CD4-positive, CD25-positive, alpha-beta regulatory T cell (primary cell): ENCODE results near the gene TYMP. TPM values are rescaled to one million over a fixed set of nuclear protein-coding genes. Genes with fewer than 3 reads are reported as not detected.

Experiments
- ATAC-seq, 2 donors: fragments of 150-1000 bp; cut with Tn5 transposase; one replicate each; pipeline ENCODE4 v1.10.0; 2021; ENCODE audit warnings: low read depth in 2 of 2, moderate number of reproducible peaks in 2 of 2, moderate library complexity in 1 of 2
- DNase-seq, 3 donors: peaks; one replicate each; pipeline versions ENCODE4 v3.0.0 to v3.0.0-alpha.2; 2012 to 2022; ENCODE audit warnings: mixed read lengths in 1 of 3
- H3K27ac ChIP-seq: one replicate; pipeline ENCODE4 v1.7.0; 2013; ENCODE audit warnings: mild to moderate bottlenecking, low read length; ENCODE audit not compliant: insufficient read depth, poor library complexity, severe bottlenecking
- H3K27me3 ChIP-seq: one replicate; pipeline ENCODE4 v1.7.0; 2013; ENCODE audit warnings: low read length; ENCODE audit not compliant: control insufficient read depth, insufficient read depth
- H3K36me3 ChIP-seq: one replicate; pipeline ENCODE4 v1.7.0; 2013; ENCODE audit warnings: mild to moderate bottlenecking, low read length, moderate library complexity; ENCODE audit not compliant: control insufficient read depth, insufficient read depth
- H3K4me1 ChIP-seq: 2 replicates; pipeline ENCODE4 v1.7.0; 2013; ENCODE audit warnings: mild to moderate bottlenecking, low read length; ENCODE audit not compliant: insufficient read depth, control insufficient read depth, poor library complexity, severe bottlenecking
- H3K4me3 ChIP-seq: one replicate; pipeline ENCODE4 v1.7.0; 2013; ENCODE audit warnings: low read depth, mild to moderate bottlenecking, low read length, moderate library complexity
- H3K9me3 ChIP-seq, 2 experiments: 1 replicate in 1 of 2; 2 replicates in 1 of 2; pipeline ENCODE4 v1.7.0; 2013; ENCODE audit warnings: low read length in 2 of 2, mild to moderate bottlenecking in 1 of 2, moderate library complexity in 1 of 2; ENCODE audit not compliant: control insufficient read depth in 2 of 2
- H3K27ac Mint-ChIP-seq, 3 donors: one replicate each; pipeline ENCODE4 v1.8.0; 2020 to 2022; ENCODE audit warnings: mild to moderate bottlenecking in 3 of 3, mixed read lengths in 3 of 3, moderate library complexity in 2 of 3
- H3K27me3 Mint-ChIP-seq: one replicate; pipeline ENCODE4 v1.8.0; 2022; ENCODE audit warnings: mild to moderate bottlenecking, mixed read lengths
- H3K36me3 Mint-ChIP-seq: one replicate; pipeline ENCODE4 v1.8.0; 2020; ENCODE audit warnings: mixed read lengths
- H3K4me1 Mint-ChIP-seq, 4 donors: one replicate each; pipeline ENCODE4 v1.8.0; 2020 to 2022; ENCODE audit warnings: mixed read lengths in 4 of 4, mild to moderate bottlenecking in 1 of 4
- H3K4me3 Mint-ChIP-seq, 4 donors: one replicate each; pipeline ENCODE4 v1.8.0; 2020 to 2022; ENCODE audit warnings: mild to moderate bottlenecking in 4 of 4, mixed read lengths in 4 of 4, moderate library complexity in 3 of 4
- H3K9me3 Mint-ChIP-seq, 7 donors: one replicate each; pipeline ENCODE4 v1.8.0; 2020 to 2022; ENCODE audit warnings: mixed read lengths in 7 of 7, mild to moderate bottlenecking in 3 of 7, moderate library complexity in 2 of 7
- polyA plus RNA-seq, 4 donors: library from polyadenylated mRNA; unstranded; fragments of 300-500 nt; fragmentation: Illumina TruSeq; gene quantifications; one replicate each; pipeline ENCODE4 v1.2.3, GENCODE V29; 2021
- total RNA-seq: library from RNA; stranded (reverse); gene quantifications from one replicate; pipeline ENCODE4 v1.2.3, GENCODE V29; 2022

TYMP gene
- total and polyA plus RNA-seq, 5 donors from 2014 or later = 29.2 to 65.2 (median 46.9) TPM

- Histone ChIP-seq H3K27ac (peak overlapping the region; percentile 83), H3K27me3 (no peaks in the 10 kb centered on the region), H3K4me1 (peaks cover 52% of the 10 kb centered on the region), H3K4me3 (no peak overlapping the region), H3K36me3 (no peaks in the 10 kb centered on the region), H3K9me3 (no peaks in the 10 kb centered on the region)
- Mint-ChIP-seq H3K4me1 (peaks cover 3 to 50% (median 25%) of the 10 kb centered on the region in 4 donors), H3K9me3 (no peaks in the 10 kb centered on the region), H3K36me3 (no peaks in the 10 kb centered on the region), H3K4me3 (peak overlapping the region in 2 of 4 donors; percentile 41 to 79), H3K27me3 (no peaks in the 10 kb centered on the region), H3K27ac (peak overlapping the region; percentile 46 to 84 (median 72))
- ATAC-seq (no peak), DNase-seq (no peak)
Observed at GRCh38 chr22:50547263-50547985, 17.6 kb upstream of the TYMP start.

DNA sequence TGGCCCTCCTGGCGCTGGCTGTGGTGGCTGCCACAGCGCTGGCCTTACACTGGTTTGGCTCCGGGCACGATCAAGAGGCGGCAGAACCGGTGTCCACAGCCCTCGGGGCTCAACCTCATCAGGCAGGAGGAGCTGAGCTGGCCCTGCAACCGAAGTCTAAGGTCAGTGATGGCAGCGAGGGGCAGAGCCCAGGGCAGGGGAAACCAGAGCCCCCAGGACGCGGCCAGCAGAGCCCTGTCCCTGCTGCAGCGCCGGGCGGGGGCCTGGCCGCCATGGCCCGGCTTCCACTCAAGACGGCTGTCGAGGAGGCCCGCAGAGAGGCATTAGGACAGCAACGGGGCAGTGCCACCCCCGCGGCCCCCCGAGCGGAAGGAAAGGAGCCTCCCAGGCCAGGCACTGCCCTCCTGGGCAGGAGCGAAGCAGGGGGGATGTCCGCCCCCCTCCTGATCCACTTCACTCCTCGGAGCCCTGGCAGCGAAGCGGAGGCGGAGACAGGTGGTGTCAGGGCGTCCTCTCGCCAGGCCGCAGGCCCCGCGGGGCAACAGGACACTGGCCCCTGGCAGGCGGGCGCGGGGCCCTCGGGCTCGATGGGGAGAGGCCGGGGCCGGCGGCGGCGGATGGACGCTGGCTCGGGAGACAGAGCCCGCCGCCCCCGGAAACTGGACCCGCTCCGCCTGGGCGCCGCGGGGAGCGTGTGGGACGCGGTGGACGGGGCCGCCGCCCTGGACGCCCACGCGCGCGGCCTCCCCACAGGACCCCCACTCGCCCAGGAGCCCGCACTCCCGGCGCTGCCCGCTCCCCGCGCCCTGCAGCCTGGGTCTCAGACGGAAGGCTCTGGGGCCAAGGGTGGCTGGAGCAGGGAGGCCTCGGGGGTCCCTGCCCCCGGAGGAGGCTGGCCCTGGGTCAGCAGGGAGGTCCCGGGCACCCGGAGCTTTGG lies 16.8 kb upstream of the TYMP start:
- no peak for DNase-seq
- H3K9me3 Mint-ChIP-seq = no peaks in the 10 kb centered on the region
- H3K27ac Mint-ChIP-seq = peak overlapping the region in 1 of 3 donors; percentile 67
- no peak for ATAC-seq
- Histone ChIP-seq H3K4me1 (peaks cover 52% of the 10 kb centered on the region), H3K9me3 (no peaks in the 10 kb centered on the region), H3K27ac (peak overlapping the region; percentile 14), H3K36me3 (no peaks in the 10 kb centered on the region), H3K4me3 (no peak overlapping the region), H3K27me3 (no peaks in the 10 kb centered on the region)
- peak overlapping the region in 3 of 4 donors; percentile 43 to 84 (median 71) for H3K4me3 Mint-ChIP-seq
- no peaks in the 10 kb centered on the region for H3K27me3 Mint-ChIP-seq
- peaks cover 7 to 56% (median 28%) of the 10 kb centered on the region in 4 donors for H3K4me1 Mint-ChIP-seq
- H3K36me3 Mint-ChIP-seq = no peaks in the 10 kb centered on the region

GRCh38 chr22:50545522-50546325 lies 15.9 kb upstream of the TYMP start, which contains the start of gene KLHDC7B:
TSS of gene KLHDC7B (plus strand) at chr22:50545899. CDS start at chr22:50546244, 345 bp downstream.
- H3K27me3 ChIP-seq = no peaks in the 10 kb centered on the region
- Mint-ChIP-seq H3K36me3 (no peaks in the 10 kb centered on the region), H3K9me3 (no peaks in the 10 kb centered on the region), H3K4me1 (peaks cover 7 to 57% (median 28%) of the 10 kb centered on the region in 4 donors), H3K27me3 (no peaks in the 10 kb centered on the region), H3K4me3 (peak within 1 kb of the TSS; percentile 70 to 84 (median 77)), H3K27ac (peak within 1 kb of the TSS; percentile 73 to 96 (median 78))
- H3K36me3 ChIP-seq = no peaks in the 10 kb centered on the region
- no peak for DNase-seq
- H3K4me1 ChIP-seq = peaks cover 52% of the 10 kb centered on the region
- H3K9me3 ChIP-seq = no peaks in the 10 kb centered on the region
- ATAC-seq = no peak
- peak within 1 kb of the TSS; percentile 63 for H3K4me3 ChIP-seq
- H3K27ac ChIP-seq = peak within 1 kb of the TSS; percentile 83

- no peaks in the 10 kb centered on the region for H3K27me3 Mint-ChIP-seq
- H3K9me3 Mint-ChIP-seq = no peaks in the 10 kb centered on the region
- no peaks in the 10 kb centered on the region for H3K9me3 ChIP-seq
- peak overlapping the region; percentile 70 to 84 (median 77) for H3K4me3 Mint-ChIP-seq
- H3K4me1 ChIP-seq = peaks cover 53% of the 10 kb centered on the region
- H3K36me3 ChIP-seq = no peaks in the 10 kb centered on the region
- no peaks in the 10 kb centered on the region for H3K27me3 ChIP-seq
- H3K4me3 ChIP-seq = peak overlapping the region; percentile 63
- DNase-seq (peak in 1 of 3 donors; percentile 81), ATAC-seq (no peak)
- H3K27ac Mint-ChIP-seq = peak overlapping the region; percentile 73 to 96 (median 78)
- H3K4me1 Mint-ChIP-seq = peaks cover 8 to 54% (median 28%) of the 10 kb centered on the region in 4 donors
- H3K27ac ChIP-seq = peak overlapping the region; percentile 83
- H3K36me3 Mint-ChIP-seq = no peaks in the 10 kb centered on the region
Observed at GRCh38 chr22:50544746-50545253, 15.0 kb upstream of the TYMP start.

DNA sequence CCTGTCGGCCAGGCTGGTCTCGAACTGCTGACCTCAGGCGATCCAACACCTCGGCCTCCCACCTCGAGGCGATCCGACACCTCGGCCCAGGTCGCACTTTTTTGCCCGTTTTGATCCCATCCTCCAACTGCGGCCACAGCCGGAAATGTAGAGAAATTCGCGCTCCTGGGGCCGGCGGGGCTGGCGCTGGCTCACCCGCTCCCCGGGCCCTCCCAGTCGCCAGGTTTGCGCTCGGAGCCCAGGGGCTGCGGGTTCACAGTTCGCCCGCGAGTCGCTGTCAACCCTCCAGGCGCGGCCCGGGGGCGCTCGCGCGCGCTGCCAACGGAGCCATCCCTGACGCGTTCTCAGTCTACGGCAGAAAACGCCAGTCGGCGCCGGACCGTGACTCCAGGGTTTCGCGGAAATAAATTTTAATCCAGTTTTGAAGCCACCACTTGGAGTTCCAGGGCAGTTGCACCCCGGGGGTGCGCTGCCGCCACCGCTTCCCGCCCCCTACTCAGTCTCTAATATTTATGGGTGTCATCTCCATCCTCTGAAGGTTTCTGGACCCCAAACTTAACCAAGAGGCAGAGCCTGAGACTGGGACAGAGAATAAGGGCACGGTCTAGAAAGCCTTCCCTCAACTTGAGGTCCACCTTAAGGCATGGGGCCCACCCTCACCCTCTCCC lies 14.4 kb upstream of the TYMP start:
- peak; percentile 48 to 50 for ATAC-seq
- peak; percentile 70 to 85 (median 75) for DNase-seq
- H3K4me3 ChIP-seq = peak overlapping the region; percentile 63
- peak overlapping the region; percentile 70 to 84 (median 77) for H3K4me3 Mint-ChIP-seq
- no peaks in the 10 kb centered on the region for H3K9me3 ChIP-seq
- H3K4me1 Mint-ChIP-seq = peaks cover 14 to 57% (median 32%) of the 10 kb centered on the region in 4 donors
- H3K36me3 ChIP-seq = no peaks in the 10 kb centered on the region
- no peaks in the 10 kb centered on the region for H3K36me3 Mint-ChIP-seq
- H3K27ac Mint-ChIP-seq = peak overlapping the region; percentile 78 to 96 (median 83)
- peak overlapping the region; percentile 83 for H3K27ac ChIP-seq
- H3K27me3 ChIP-seq = no peaks in the 10 kb centered on the region
- no peaks in the 10 kb centered on the region for H3K27me3 Mint-ChIP-seq
- H3K9me3 Mint-ChIP-seq = peaks cover 0 to 3% (median 0%) of the 10 kb centered on the region in 7 donors
- H3K4me1 ChIP-seq = peaks cover 52% of the 10 kb centered on the region

GRCh38 chr22:50542416-50542927 lies 12.7 kb upstream of the TYMP start:
- no peaks in the 10 kb centered on the region for H3K27me3 Mint-ChIP-seq
- no peaks in the 10 kb centered on the region for H3K36me3 Mint-ChIP-seq
- peak overlapping the region; percentile 21 to 100 (median 86) for H3K27ac Mint-ChIP-seq
- no peak for ATAC-seq
- no peak for DNase-seq
- peak overlapping the region; percentile 27 to 86 (median 54) for H3K4me3 Mint-ChIP-seq
- peaks cover 14 to 64% (median 38%) of the 10 kb centered on the region in 4 donors for H3K4me1 Mint-ChIP-seq
- no peak overlapping the region for H3K4me3 ChIP-seq
- no peaks in the 10 kb centered on the region for H3K27me3 ChIP-seq
- H3K4me1 ChIP-seq = peaks cover 54% of the 10 kb centered on the region
- H3K36me3 ChIP-seq = no peaks in the 10 kb centered on the region
- no peaks in the 10 kb centered on the region for H3K9me3 ChIP-seq
- no peak overlapping the region for H3K27ac ChIP-seq
- H3K9me3 Mint-ChIP-seq = peaks cover 0 to 3% (median 0%) of the 10 kb centered on the region in 7 donors
